HG02759 (cell line): Measurements from ENCODE around the gene NOTCH2.

Source experiments
- ATAC-seq: cut with Tn5 transposase; IDR thresholded peaks from one replicate; pipeline ENCODE4 v1.9.1; 2021; ENCODE audit warnings: mild to moderate bottlenecking, moderate library complexity; ENCODE audit not compliant: unreplicated experiment

The NOTCH2 gene

GRCh38 chr1:119948342-119949214 is 120.9 kb downstream of the NOTCH2 start:
- peak; percentile 91 for ATAC-seq

GRCh38 chr1:119947468-119947867 is 122.0 kb downstream of the NOTCH2 start:
- ATAC-seq = no peak

GRCh38 chr1:119946724-119947123 is 122.7 kb downstream of the NOTCH2 start:
- no peak for ATAC-seq

- no peak for ATAC-seq
These were observed 126.2 kb downstream of the NOTCH2 start for GRCh38 chr1:119943216-119943615.

GRCh38 chr1:119941392-119941791 is 128.1 kb downstream of the NOTCH2 start:
- ATAC-seq = no peak

- no peak for ATAC-seq
These were observed 128.8 kb downstream of the NOTCH2 start for GRCh38 chr1:119940697-119941096.

GRCh38 chr1:119937198-119937597 is 132.3 kb downstream of the NOTCH2 start:
- no peak for ATAC-seq

GRCh38 chr1:119935915-119936314 is 133.5 kb downstream of the NOTCH2 start:
- no peak for ATAC-seq

- ATAC-seq = no peak
These were observed 134.1 kb downstream of the NOTCH2 start for GRCh38 chr1:119935373-119935772.

- ATAC-seq = no peak
These were observed 136.1 kb downstream of the NOTCH2 start for GRCh38 chr1:119933397-119933796.

GRCh38 chr1:119929643-119930315 is 139.7 kb downstream of the NOTCH2 start:
- ATAC-seq = no peak

- ATAC-seq = no peak
These were observed 142.9 kb downstream of the NOTCH2 start for GRCh38 chr1:119926553-119926952.

- ATAC-seq = no peak
These were observed 144.2 kb downstream of the NOTCH2 start for GRCh38 chr1:119924948-119925898.

GRCh38 chr1:119920104-119920968 is 149.1 kb downstream of the NOTCH2 start:
- no peak for ATAC-seq

- ATAC-seq = no peak
These were observed 150.2 kb downstream of the NOTCH2 start for GRCh38 chr1:119919241-119919640.

- ATAC-seq = no peak
These were observed 151.2 kb downstream of the NOTCH2 start for GRCh38 chr1:119918301-119918700.

GRCh38 chr1:119917304-119918055 is 152.0 kb downstream of the NOTCH2 start:
- ATAC-seq = no peak

GRCh38 chr1:119915517-119915916 is 153.9 kb downstream of the NOTCH2 start:
- no peak for ATAC-seq

GRCh38 chr1:119914071-119914470 is 155.4 kb downstream of the NOTCH2 start:
- no peak for ATAC-seq
